Keratinocyte (primary cell): Measurements from ENCODE around the gene COL3A1.

ENCODE experiments used
- CTCF ChIP-seq, 3 experiments: IDR thresholded peaks in 1 of 3; conservative IDR thresholded peaks in 1 of 3; optimal IDR thresholded peaks in 1 of 3; 2 replicates in 2 of 3; 3 replicates in 1 of 3; pipeline versions ENCODE3 to v1.5.1; 2011; ENCODE audit warnings: low read length in 3 of 3, mild to moderate bottlenecking in 3 of 3, moderate library complexity in 2 of 3, control low read depth in 1 of 3, inconsistent platforms in 1 of 3; ENCODE audit not compliant: insufficient read depth in 2 of 3; ENCODE audit errors: extremely low read depth in 1 of 3
- EZH2 ChIP-seq: IDR thresholded peaks from one replicate; pipeline ENCODE4 v1.6.1; 2012; ENCODE audit warnings: inconsistent platforms, mild to moderate bottlenecking, low read length, moderate library complexity

GRCh38 chr2:189013671-189014448 lies 39.7 kb downstream of the COL3A1 start:
- TF ChIP-seq CTCF (optimal IDR thresholded peaks at IDR 0.05 in 1 of 3, IDR thresholded peaks at IDR 0.05 in 1 of 3, conservative IDR thresholded peaks at IDR 0.05 in 1 of 3; ENCODE audit: extremely low read depth in 1 of 3, insufficient read depth in 2 of 3, low read length in 3 of 3) (no peak), EZH2 (no peak)
